Stimulated activated CD4-positive, alpha-beta T cell treated with anti-CD3 and anti-CD28 coated beads, Interleukin-12 subunit alpha, Interleukin-12 subunit beta, amount 100 ng/mL, for 48 hours (primary cell): ENCODE results near the gene MAPKAP1.
"Not testable (repeated sequence)": the region's sequence is repeated elsewhere in the genome, so short reads cannot be mapped to it uniquely, and the experiment has no call there.

Source experiments
- DNase-seq, 3 donors: peaks; one replicate each; pipeline ENCODE4 v3.0.0-alpha.2; 2020; ENCODE audit warnings: low read depth in 2 of 3, low spot score in 1 of 3

MAPKAP1 gene

DNA sequence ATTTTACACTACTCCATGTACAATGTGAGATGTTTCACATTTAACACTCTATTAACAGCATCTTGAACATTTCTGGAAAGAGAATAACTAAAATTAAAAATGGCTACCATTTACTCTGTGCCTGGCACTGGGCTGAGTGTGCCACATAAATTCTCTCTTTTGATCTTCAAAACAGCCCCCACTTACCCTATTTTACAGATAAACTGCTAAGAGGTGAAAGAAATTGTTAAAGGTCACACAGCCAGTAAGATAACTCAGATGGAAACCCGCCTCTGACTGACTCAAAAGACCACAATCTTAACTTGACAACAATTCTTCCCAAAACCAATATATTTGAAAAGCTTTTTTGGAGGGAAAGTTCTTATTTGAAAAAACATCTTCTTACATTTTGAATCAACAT lies 97.3 kb downstream of the MAPKAP1 start:
- no peak for DNase-seq

DNA sequence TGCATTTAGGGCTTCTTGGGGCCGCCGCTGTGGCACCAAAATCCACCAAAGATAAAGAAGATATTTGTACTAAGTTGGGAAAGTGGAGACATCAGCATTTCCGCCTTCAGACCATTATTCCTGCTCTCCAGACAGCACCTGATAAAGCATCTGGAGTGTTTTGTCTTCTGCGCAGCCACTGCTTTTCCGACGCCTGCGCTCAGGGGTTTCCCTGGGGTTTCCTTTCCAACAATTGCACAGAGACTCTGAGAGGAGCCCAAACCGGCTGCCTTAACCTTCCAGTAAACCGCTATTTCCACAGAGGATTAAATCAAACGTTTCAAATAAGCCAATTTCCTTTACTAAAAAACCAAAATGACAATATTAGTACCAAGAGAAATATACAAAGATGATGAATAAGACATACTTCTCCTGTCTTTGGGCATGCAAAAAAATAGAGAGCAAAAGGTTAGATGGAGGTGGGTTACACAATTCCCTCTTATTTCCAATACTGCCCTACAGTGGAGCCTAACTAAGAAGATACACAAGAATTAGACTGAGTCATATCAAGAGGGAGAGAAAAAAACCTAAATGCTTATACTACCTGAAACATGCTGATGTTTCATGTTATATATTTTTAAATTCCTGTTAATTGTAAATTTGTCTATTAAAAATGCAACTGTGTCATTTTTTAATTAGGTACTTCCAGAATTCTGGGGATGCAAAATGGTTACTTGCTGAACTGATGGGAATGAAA lies 98.4 kb downstream of the MAPKAP1 start:
- DNase-seq: no peak

DNA sequence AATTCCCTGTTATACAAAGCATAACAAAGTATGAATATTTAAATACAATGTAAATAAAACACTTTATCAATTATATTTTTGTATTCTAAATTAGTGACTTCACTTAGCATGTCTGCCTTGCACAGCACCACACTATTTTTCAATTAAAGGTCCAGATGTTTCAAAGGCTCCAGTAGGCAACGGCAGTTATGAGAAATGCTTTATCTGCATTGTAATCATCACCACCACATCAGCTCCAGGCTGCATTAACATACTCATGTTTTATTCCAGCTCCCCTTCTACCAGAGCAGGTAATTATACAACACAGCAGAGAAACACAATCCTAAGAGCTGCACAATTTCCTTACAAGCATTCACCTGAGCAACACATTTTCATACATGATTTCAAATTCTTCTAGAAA lies 102.8 kb downstream of the MAPKAP1 start:
- no peak for DNase-seq

DNA sequence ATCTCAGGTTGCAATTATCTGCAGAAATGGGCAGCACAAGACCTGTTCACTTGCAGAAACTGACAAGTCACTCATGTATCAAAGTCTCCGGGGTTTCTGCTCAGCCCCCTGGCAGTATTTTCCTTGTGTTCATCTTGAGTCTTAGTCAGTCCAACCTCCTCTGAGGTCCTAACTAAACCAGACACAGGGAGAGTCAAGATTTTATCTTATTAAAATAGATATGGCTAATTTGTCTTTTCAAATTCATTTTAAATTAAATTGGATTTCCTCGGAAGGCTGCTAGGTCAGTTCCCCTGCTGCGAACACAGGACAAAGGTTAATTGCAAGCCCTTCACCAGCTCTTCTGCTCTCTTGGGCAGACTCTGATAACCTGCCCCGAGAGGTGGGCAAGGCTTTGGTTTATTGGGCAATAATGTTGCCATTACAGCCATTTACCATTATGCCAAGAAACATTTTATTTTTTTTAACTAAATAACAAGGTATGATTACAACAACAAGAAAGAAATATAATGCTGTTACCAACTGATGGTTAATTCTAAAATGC lies 103.5 kb downstream of the MAPKAP1 start:
- DNase-seq: no peak

DNA sequence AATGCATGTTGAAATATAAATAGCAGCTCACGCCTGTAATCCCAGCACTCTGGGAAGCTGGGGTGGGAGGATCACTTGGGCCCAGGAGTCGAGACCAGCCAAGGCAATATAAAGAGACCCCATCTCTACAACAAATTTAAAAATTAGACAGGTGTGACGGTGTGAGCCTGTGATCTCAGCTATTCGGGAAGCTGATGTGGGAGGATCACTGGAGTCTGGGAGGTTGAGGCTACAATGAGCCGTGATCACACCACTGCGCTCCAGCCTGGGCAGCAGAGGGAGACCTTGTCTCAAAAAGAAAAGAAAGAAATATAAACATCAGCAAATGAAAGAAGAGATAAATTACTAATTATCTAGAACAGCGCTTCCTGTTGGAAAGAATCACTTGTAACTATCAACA lies 105.0 kb downstream of the MAPKAP1 start:
- no peak for DNase-seq

DNA sequence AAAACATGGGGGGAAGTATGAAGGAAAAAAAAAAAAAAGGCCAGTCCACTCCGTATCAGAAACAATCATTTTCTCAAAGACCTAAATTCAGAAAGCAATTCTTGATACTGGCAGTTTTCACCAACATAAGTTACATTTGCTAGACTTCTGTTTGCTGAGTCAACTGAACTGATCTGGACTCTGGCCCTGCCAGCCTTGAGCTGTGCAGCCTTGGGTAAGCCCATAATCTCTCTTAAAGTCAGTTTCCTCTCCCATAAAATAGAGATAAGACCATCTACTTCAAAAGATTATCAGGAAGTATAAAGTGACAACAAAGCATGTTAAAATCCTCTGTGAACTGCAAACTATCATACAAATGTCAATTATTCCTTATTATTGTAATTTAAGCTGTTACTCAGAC lies 106.8 kb downstream of the MAPKAP1 start:
- DNase-seq: no peak

DNA sequence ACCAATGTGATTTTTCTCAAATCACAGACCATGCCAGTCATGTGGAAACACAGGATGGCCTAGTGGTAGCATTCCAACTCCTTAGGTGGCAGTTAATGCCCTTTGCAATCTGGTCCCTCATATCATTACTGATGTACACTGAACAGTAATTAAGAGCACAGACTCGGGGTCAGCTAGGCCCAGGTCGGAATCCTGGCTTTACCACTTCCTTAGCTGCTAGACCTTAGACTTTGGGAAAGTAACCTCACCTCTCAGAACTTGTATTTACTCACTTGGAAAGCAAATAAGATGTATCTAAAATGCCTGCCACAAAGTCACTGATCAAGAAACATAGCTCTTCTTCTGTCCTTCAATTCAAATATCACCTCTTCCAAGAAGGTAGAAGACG lies 112.8 kb downstream of the MAPKAP1 start:
- DNase-seq: no peak

DNA sequence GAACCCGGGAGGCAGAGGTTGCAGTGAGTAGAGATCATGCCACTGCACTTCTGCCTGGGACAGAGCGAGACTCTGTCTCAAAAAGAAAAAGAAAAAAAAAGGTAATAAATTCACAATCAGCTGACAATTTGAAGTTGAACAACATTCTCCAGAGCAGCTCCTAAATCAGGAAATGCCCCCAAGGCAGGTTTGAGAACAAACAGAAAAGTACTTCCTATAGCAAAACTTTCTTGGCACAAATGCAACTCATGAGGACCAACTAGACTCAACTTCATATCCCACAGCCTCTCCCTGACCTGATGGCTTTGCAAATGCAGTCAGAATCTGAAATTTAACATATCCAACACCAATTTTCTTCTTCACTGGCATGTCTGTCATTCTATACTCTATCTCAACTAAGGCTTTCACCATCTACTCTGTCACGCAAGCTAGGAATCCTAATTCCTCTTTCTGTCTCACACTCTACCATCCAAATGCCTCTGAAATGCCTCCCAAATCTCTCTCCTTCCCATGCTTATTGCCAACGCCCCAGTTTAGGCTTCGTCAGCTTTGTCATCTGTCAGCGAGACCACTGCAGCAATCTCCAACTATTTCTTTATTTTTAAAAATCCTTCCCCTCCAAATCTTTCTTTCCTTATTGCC lies 113.3 kb downstream of the MAPKAP1 start:
- DNase-seq: no peak

DNA sequence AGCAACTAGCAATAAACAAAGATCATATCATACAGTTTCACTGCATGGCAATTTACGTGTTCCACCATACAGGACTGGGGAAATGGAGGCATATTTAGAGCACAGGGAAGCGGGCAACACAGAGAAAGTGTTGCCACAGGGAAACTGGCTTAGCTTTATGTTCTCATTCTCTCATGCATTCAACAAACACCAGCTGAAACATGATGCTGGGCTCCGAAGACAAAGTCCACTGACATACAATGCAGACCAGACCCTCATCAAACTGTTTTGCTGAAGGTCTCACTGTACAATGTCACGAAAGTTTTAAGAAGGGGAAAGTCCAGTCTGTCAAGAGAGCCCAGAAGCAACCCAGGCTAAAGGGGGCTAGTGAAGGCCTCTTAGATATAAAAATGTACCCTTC lies 115.1 kb downstream of the MAPKAP1 start:
- no peak for DNase-seq

DNA sequence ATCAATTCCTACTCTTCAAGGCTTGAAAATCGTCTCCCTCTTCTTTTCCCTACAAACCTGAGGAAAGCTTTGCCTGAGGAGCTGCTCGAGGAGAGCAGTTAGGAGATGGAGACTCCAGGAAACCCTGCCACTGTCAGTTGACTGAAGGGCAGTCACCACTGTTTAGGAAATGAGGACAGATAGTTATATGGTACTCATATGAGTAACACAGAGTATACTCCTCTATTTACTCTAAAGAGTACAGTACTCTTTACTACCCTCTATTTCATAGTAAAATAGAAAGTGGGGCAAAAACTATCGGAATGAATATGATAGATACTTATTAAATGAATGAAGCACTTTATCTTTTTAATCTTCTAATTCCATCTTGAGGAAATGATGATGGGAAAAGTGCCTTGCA lies 115.8 kb downstream of the MAPKAP1 start:
- no peak for DNase-seq

DNA sequence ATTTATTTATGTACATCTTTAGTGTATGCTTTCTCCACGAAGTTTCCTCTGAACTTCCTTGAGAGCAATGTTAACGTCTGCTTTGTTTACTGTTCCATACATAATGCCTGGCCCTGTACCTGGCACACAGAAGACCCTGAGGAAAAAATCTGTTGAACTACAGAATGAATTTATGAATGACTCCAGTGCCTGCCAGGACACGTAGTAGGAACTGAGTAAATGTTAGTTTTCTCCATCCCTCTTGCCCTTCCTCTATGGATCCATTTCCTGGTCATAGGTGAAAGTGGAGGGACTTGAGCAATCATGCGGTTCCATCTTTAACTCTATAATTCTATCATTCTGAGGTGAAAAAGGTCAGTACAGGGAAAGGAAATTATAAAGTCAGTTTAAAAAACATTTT lies 117.7 kb downstream of the MAPKAP1 start:
- DNase-seq: no peak

DNA sequence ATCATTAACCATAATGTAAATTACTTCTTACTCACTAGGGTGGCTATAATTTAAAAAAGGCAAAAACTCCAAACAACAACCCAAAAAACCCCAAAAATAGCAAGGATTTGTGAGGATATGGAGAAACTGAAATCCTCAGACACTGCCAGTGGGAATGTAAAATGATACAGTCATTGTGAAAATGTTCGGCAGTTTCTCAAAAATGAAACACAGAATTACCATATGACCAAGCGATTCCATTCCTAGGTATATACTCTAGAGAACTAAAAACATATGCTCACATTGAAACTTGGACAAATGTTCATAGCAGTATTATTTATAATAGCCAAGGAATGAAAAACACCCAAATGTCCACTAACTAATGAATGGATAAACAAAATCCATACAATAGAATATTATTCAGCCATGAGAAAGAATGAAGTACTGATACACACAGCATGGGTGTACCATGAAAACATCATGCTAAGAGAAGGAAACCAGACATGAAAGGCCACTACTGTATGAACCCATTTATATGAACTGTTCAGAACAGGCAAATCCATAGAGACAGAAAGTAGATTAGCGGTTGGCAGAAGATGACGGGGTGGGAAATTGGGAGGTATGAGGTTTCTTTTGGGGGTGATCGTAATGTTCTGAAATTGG lies 119.1 kb downstream of the MAPKAP1 start:
- no peak for DNase-seq

DNA sequence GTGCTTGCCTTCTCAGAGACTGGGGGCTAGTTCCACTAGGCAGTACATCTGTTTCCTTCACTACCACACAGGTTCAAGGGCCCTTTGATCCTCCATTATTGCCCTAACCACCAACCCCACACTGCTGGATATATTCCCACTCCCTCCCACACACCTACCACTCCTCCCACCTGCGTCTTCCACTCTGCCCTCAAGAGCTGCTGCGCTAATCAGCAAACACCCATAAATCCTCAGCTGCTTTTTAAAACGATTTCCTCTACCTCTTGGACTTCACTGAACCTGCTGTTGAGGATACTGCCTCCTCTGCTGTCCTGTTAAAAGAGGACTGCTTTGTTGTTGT lies 120.9 kb downstream of the MAPKAP1 start:
- no peak for DNase-seq

DNA sequence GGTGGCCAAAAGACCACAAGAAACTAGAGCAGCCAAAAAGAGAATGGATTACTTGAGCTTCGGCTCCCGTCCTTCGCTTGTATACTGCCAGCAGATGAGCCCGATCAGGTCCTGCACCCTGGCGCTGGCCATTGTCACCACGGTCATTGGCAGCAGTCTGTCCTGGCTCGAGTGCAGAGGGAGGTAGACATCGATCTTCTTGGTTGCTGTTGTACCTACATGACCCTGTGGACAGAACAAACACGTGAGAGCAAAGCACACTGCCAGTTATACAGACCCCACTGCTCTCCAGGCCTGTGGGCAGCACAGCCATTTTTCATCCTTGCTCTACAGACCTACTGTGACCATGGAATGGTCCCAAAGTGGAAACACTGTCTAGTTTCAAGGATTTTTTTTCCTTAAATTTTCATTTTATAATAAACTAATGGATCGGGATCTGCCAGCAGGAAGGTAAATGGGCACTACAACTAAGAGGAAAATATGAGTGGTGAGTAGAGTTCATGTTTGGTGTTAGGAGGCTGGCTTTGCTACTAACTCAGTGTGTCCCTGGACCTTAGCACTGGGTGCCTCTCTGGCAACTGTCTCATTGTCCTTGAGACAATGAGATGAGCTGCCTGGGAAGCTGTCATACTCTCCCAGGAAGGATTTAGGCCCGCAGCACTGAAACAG lies 121.4 kb downstream of the MAPKAP1 start:
- no peak for DNase-seq

DNA sequence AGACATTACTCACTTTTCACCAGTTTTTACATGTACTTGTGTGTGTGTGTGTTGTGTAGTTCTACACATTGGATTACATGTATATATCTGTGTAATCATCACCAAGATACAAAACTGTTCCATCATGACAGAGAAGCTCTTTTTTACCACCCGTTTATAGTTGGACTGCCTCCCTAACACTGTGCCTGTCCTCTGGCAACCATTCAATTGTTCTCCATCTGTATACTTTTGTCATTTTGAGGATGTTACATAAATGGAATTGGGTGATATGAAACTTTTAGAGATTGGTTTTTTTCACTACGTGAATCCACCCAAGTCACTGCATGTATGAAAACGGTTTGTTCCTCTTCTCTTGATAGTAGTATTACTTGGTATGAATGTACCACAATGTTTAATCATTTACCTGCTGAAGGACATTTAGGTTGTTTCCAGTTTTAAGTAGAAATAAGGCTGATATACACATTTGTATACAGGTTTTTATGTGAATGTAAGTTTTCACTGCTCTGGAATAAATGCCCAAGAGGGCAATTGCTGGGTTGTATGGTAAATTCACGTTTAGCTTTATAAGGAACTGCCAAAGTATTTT lies 126.2 kb downstream of the MAPKAP1 start:
- no peak for DNase-seq

DNA sequence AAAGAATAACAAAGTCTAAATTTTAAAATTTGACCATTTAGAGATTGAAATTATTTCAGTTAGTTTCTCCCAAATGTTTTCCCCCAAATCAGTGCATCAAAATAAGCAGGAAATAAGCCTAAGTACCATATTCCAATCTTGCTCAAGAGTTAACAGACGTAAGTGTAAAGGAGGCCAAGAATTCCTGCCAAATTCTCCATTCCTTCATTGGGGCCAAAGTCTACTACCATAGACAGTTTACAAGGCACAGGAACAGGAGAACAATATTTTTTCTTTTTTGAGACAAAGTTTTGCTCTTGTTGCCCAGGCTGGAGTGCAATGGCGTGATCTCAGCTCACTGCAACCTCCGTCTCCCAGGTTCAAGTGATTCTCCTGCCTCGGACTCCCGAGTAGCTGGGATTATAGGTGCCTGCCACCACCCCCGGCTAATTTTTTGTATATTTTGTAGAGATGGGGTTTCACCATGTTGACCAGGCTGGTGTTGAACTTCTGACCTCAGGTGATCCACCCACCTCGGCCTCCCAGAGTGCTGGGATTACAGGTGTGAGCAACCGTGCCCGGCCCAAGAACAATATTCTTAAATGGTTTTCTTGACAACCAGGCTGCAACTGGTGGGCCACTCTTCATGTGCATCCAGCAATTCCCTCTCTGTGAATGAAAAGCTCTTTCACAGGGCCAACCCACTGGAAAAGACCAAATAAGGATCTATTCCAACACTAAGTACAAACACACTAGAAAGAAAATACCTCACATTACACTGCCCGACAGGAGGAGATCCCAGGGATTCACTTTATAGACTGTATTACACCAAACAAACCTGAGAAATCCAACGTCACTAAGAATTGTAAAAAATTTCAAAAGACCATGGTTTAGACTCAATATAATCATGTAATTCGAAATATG lies 127.7 kb downstream of the MAPKAP1 start:
- DNase-seq: no peak

DNA sequence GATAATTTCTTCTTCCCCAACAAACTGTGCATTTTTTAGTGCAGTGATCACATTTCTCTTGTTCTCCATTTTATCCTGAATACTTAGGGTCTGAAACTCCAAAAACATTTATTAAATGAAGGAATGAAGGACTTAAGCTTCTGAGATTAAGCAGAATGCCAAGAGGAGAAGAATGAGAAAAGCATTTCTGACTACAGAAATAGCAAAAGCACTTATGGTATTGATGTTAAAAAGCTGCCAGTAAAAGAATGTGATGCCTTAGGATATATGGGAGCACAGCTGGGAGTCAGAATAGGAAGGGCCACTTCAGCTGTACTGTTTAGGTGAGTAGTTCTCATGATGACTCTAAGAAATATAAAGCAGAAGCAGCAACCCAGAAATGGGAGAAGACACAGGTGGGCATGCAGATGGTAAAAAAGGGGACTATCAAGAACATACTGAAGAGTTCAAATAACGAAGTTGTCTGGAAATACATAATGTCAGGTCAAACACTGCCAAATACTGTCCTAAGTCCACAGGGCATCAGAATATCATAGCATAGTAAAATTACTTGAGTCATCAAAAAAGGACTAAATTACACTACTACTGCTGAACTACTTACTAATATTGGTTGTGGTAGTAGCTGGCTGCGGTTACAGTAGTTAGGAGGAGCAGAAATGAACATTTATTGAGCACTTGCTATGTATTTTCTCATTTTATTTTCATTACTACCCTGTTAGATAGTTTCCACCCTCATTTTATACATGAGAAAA lies 132.7 kb downstream of the MAPKAP1 start:
- no peak for DNase-seq

DNA sequence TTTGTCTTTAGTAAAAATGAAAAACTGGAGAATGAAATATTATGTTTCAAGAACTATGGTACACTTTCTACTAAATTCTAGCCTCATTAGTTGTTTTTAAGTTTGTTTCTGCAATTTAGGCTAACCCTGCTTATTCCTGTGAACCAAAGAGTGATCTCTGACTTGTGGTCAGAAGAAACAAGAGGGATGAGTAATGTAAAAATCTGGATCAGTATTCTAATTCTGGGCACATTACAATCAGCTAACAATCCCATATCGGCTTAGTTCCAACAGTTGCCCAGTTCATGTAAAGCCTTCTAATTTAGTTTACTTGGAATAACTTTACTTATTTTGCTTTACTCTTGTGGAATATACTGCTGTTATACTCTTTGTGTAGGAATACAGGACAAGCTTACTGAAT lies 134.5 kb downstream of the MAPKAP1 start:
- DNase-seq: not testable (repeated sequence)

DNA sequence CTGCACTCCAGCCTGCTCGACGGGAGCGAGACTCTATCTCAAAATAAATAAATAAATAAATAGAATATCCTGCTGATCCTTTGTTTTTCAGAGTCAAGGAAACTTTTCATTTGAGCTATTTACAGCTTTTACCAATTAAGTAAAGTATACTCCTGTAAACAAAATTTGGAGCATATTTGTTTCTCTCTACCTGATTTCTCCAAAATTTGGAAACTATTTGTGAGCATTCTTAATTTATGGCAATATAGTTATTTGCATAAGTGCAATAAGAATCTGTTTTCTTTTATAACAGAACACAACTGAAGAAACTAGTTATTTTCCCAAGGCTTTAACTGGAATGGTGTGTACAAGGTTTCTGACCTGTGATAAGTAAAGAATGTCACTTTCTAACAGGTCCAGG lies 135.2 kb downstream of the MAPKAP1 start:
- not testable (repeated sequence) for DNase-seq

DNA sequence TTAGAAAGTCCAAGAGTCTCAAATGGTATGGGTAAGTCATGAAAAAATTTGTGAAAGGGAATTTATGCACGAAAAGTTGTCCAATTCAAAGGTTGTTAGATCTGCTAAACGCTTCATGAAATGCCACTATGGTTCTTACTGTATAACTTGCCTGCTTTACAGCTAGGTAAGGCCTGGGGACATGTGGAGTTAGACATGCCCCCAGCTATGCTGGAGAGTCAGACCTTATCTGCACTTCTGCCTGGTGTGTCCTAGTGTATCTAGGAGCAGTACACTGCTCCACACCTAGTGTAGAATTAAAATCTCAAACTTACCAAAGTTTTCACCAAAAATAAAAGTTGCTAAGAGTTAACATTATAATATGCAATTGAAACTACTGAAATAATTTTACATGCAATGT lies 136.8 kb downstream of the MAPKAP1 start:
- DNase-seq: no peak
